HG03025 (cell line): Measurements from ENCODE around the gene TMEM186.
"Not testable (repeated sequence)": the region's sequence is repeated elsewhere in the genome, so short reads cannot be mapped to it uniquely, and the experiment has no call there.

Experiments
- ATAC-seq: cut with Tn5 transposase; IDR thresholded peaks from one replicate; pipeline ENCODE4 v1.9.1; 2021; ENCODE audit warnings: mild to moderate bottlenecking, moderate library complexity; ENCODE audit not compliant: unreplicated experiment, low FRiP score

TMEM186 gene

GRCh38 chr16:8777217-8777616 is 20.2 kb downstream of the TMEM186 start:
- no peak for ATAC-seq

GRCh38 chr16:8776129-8776584 is 21.3 kb downstream of the TMEM186 start:
- ATAC-seq: no peak

GRCh38 chr16:8775359-8775758 is 22.1 kb downstream of the TMEM186 start:
- no peak for ATAC-seq

- ATAC-seq: no peak
Observed at GRCh38 chr16:8774208-8774607, 23.2 kb downstream of the TMEM186 start.

GRCh38 chr16:8773537-8773936 is 23.9 kb downstream of the TMEM186 start:
- no peak for ATAC-seq

GRCh38 chr16:8768692-8769091 is 28.7 kb downstream of the TMEM186 start:
- ATAC-seq: no peak

- no peak for ATAC-seq
Observed at GRCh38 chr16:8768283-8768682, 29.2 kb downstream of the TMEM186 start.

GRCh38 chr16:8767176-8767575 is 30.3 kb downstream of the TMEM186 start:
- ATAC-seq: no peak

- ATAC-seq: no peak
Observed at GRCh38 chr16:8764525-8765250, 32.8 kb downstream of the TMEM186 start.

- no peak for ATAC-seq
Observed at GRCh38 chr16:8763899-8764298, 33.5 kb downstream of the TMEM186 start.

GRCh38 chr16:8763083-8763482 is 34.4 kb downstream of the TMEM186 start:
- no peak for ATAC-seq

- no peak for ATAC-seq
Observed at GRCh38 chr16:8762254-8762653, 35.2 kb downstream of the TMEM186 start.

GRCh38 chr16:8761078-8761477 is 36.4 kb downstream of the TMEM186 start:
- ATAC-seq: no peak

- ATAC-seq: no peak
Observed at GRCh38 chr16:8760021-8760420, 37.4 kb downstream of the TMEM186 start.

- no peak for ATAC-seq
Observed at GRCh38 chr16:8758022-8758421, 39.4 kb downstream of the TMEM186 start.

GRCh38 chr16:8756755-8757154 is 40.7 kb downstream of the TMEM186 start:
- ATAC-seq: no peak

GRCh38 chr16:8753416-8754054 is 43.9 kb downstream of the TMEM186 start:
- ATAC-seq: no peak

- ATAC-seq: no peak
Observed at GRCh38 chr16:8752706-8753105, 44.7 kb downstream of the TMEM186 start.

GRCh38 chr16:8751481-8752311 is 45.7 kb downstream of the TMEM186 start:
- ATAC-seq: no peak

- ATAC-seq: not testable (repeated sequence)
Observed at GRCh38 chr16:8748944-8749343, 48.5 kb downstream of the TMEM186 start.
